ENCODE results near the gene EPG5. TPM values are rescaled to one million over a fixed set of nuclear protein-coding genes. Genes with fewer than 3 reads are reported as not detected.

EPG5 gene, protein sequence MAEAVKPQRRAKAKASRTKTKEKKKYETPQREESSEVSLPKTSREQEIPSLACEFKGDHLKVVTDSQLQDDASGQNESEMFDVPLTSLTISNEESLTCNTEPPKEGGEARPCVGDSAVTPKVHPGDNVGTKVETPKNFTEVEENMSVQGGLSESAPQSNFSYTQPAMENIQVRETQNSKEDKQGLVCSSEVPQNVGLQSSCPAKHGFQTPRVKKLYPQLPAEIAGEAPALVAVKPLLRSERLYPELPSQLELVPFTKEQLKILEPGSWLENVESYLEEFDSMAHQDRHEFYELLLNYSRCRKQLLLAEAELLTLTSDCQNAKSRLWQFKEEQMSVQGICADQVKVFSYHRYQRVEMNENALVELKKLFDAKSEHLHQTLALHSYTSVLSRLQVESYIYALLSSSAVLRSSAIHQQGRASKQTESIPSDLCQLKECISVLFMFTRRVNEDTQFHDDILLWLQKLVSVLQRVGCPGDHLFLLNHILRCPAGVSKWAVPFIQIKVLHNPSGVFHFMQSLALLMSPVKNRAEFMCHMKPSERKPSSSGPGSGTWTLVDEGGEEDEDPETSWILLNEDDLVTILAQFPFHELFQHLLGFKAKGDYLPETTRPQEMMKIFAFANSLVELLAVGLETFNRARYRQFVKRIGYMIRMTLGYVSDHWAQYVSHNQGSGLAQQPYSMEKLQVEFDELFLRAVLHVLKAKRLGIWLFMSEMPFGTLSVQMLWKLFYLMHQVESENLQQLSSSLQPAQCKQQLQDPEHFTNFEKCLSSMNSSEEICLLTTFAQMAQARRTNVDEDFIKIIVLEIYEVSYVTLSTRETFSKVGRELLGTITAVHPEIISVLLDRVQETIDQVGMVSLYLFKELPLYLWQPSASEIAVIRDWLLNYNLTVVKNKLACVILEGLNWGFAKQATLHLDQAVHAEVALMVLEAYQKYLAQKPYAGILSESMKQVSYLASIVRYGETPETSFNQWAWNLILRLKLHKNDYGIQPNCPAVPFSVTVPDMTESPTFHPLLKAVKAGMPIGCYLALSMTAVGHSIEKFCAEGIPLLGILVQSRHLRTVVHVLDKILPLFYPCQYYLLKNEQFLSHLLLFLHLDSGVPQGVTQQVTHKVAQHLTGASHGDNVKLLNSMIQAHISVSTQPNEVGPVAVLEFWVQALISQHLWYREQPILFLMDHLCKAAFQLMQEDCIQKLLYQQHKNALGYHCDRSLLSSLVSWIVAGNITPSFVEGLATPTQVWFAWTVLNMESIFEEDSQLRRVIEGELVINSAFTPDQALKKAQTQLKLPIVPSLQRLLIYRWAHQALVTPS (N-terminal part only)
- 10.5 and 15.6 TPM in 2 replicates for total RNA-seq

DNA sequence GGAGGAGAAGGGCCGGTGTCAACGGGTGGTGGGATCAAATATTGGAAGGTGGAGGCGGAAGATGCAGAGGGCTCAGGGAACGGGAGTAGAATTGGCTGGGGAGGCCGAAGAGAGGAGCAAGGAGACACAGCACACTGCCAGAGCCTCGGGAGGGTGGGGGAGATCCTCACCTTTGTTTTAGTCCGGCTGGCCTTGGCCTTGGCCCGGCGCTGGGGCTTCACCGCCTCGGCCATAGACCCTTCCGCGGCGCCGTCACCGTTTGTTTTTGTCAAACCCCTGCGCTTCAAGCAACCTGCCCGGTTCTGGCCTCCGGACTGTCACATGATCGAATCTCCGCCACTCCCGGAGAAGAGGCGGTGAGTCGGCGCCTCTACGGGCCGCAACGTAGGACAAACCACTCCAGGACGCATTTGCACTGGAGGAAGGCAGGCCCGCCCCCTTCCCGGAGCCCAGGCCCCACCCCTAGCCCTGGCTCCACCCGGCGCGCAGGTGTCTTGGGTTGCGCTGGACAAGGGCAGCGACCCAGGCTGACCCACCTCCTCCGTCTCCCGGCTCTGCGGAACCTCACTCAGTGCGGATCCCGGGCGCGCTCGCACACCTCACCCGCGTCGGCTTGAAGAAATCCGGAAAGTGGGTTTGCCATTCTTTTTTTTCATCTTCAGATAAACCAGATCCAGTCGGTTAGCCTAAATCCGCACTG, at the start of gene EPG5:
Gene EPG5, minus strand, starts transcription at position 323 of the 700 bp plus-strand sequence. Its CDS starts 90 bp downstream, at position 233.
- DNase-seq (ENCODE audit: low read depth) (peak; percentile 92), FAIRE-seq (no peak)
- H3K36me3 ChIP-seq (ENCODE audit: control insufficient read depth, insufficient read depth, low read length): no peaks in the 10 kb centered on the region
- TF ChIP-seq, protein P1, sequence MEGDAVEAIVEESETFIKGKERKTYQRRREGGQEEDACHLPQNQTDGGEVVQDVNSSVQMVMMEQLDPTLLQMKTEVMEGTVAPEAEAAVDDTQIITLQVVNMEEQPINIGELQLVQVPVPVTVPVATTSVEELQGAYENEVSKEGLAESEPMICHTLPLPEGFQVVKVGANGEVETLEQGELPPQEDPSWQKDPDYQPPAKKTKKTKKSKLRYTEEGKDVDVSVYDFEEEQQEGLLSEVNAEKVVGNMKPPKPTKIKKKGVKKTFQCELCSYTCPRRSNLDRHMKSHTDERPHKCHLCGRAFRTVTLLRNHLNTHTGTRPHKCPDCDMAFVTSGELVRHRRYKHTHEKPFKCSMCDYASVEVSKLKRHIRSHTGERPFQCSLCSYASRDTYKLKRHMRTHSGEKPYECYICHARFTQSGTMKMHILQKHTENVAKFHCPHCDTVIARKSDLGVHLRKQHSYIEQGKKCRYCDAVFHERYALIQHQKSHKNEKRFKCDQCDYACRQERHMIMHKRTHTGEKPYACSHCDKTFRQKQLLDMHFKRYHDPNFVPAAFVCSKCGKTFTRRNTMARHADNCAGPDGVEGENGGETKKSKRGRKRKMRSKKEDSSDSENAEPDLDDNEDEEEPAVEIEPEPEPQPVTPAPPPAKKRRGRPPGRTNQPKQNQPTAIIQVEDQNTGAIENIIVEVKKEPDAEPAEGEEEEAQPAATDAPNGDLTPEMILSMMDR (IDR thresholded peaks at IDR 0.05; ENCODE audit: insufficient read depth, low read length, severe bottlenecking): no peak
- peak within 1 kb of the TSS; percentile 53 for H3K4me3 ChIP-seq (ENCODE audit: low read depth, low read length)
- no peaks in the 10 kb centered on the region for H3K27me3 ChIP-seq (ENCODE audit: control insufficient read depth, insufficient read depth, low read length)

DNA sequence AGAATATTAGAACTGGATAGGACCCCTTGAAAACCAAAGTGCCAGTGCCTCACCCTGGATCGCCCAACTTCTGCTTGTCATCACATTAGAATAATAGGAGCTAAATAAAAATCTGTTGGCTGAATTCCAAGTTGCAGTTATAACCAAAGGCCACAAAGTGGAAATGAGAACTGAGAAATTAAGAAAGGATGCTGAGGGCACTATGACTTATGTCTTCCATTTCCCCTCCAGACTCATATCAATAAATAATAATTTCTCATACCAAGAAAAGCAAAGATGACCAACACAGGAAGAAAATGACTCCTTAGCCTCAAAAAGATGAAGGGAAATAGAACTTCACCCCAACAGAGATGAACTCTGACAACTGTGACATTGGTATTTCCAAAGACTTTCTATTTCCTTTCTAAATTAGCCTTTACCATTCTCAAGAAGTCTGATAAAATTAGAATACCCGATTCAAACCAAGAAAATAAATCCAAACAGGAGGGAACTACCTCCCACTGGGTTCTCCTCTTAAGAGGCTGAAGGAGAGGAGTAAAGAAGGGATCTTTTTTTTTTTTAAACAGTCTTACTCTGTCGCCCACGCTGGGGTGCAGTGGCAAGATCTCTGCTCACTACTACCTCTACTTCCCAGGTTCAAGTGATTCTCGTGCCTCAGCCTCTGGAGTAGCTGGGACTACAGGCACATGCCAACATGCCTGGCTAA, 46.5 kb upstream of the EPG5 start:
- peaks cover 2% of the 10 kb centered on the region for H3K36me3 ChIP-seq (ENCODE audit: control insufficient read depth, insufficient read depth, low read length)
- no peaks in the 10 kb centered on the region for H3K27me3 ChIP-seq (ENCODE audit: control insufficient read depth, insufficient read depth, low read length)
- TF ChIP-seq, protein P1 (IDR thresholded peaks at IDR 0.05; ENCODE audit: insufficient read depth, low read length, severe bottlenecking): no peak
- no peak for DNase-seq (ENCODE audit: low read depth)
- no peak for FAIRE-seq
- H3K4me3 ChIP-seq (ENCODE audit: low read depth, low read length): no peak overlapping the region

DNA sequence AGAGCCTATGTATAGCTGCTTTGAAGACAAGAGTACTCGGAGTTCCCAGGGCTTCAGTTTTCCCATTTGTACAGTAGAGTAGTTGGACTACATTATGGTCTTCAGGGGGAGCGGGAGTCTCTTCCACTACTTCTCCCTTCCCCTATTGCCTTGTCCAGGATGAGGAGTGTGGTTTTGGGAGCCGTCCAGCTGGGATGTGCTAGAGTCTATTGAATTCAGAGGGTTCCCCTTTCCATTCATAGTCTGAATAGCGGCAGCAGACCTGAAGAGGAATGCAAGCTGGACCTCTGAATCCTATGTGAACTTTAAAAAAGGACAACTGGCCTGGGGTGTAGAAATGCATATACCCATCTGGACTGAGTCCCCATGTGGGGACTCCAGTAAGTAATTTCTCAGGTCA, 43.5 kb upstream of the EPG5 start:
- FAIRE-seq (no peak), DNase-seq (ENCODE audit: low read depth) (no peak)
- TF ChIP-seq, protein P1 (IDR thresholded peaks at IDR 0.05; ENCODE audit: insufficient read depth, low read length, severe bottlenecking): no peak
- Histone ChIP-seq H3K36me3 (ENCODE audit: control insufficient read depth, insufficient read depth, low read length) (peaks cover 2% of the 10 kb centered on the region), H3K27me3 (ENCODE audit: control insufficient read depth, insufficient read depth, low read length) (no peaks in the 10 kb centered on the region), H3K4me3 (ENCODE audit: low read depth, low read length) (no peak overlapping the region)

DNA sequence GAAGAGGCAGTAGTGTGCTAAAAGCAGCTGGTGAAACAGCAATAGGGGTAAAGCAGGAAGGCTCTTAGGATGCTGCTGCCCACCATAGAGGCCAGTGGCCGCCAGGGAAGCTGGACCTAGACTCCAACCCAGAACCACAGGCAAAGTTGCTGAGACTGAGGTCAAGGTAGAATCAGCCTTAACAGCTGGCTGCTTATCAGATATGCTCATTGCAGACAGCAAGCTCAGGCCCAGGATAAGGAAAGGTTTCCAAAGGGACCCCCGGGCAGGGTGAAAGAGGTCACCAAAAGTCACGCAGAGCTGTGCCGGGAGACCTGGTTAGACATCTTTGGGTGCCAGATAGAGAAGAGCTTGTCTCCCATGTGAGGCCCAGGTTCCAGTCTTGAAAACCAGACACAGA, 42.9 kb upstream of the EPG5 start:
- peaks cover 2% of the 10 kb centered on the region for H3K36me3 ChIP-seq (ENCODE audit: control insufficient read depth, insufficient read depth, low read length)
- FAIRE-seq: no peak
- H3K27me3 ChIP-seq (ENCODE audit: control insufficient read depth, insufficient read depth, low read length): no peaks in the 10 kb centered on the region
- TF ChIP-seq, protein P1 (IDR thresholded peaks at IDR 0.05; ENCODE audit: insufficient read depth, low read length, severe bottlenecking): no peak
- no peak for DNase-seq (ENCODE audit: low read depth)
- H3K4me3 ChIP-seq (ENCODE audit: low read depth, low read length): no peak overlapping the region
